BE2C (cell line): ENCODE results near the gene UBE2G2. TPM values are rescaled to one million over a fixed set of nuclear protein-coding genes. Genes with fewer than 3 reads are reported as not detected.

Experiments
- DNase-seq: peaks from one replicate; pipeline ENCODE4 v3.0.0-alpha.2; 2020
- H3K27me3 ChIP-seq: fragments of 250-450 bp; sonication (Bioruptor Pico); 2 replicates; pipeline ENCODE4 v1.5.1; 2020; ENCODE audit warnings: mild to moderate bottlenecking
- H3K36me3 ChIP-seq: fragments of 250-450 bp; sonication (Bioruptor Pico); 2 replicates; pipeline ENCODE4 v1.5.1; 2020; ENCODE audit warnings: mild to moderate bottlenecking
- H3K4me1 ChIP-seq: fragments of 250-450 bp; sonication (Bioruptor Pico); 2 replicates; pipeline ENCODE4 v1.5.1; 2020
- H3K4me3 ChIP-seq: 2 replicates; pipeline ENCODE4 v1.5.1; 2011; ENCODE audit warnings: low read depth, low read length
- H3K9me3 ChIP-seq: fragments of 250-450 bp; sonication (Bioruptor Pico); 2 replicates; pipeline ENCODE4 v1.5.1; 2020
- polyA plus RNA-seq: library from polyadenylated mRNA; unstranded; fragments of >200 nt; gene quantifications from one replicate; pipeline ENCODE4 v1.2.1, GENCODE V29; 2012; ENCODE audit warnings: low read depth, missing spikeins; ENCODE audit not compliant: insufficient read length, insufficient read depth
- TF ChIP-seq, protein P1 (sequence below): IDR thresholded peaks from 2 replicates; pipeline ENCODE4 v1.5.1; 2012; ENCODE audit warnings: mild to moderate bottlenecking, low read depth, low read length

Gene UBE2G2
- polyA plus RNA-seq: 194 TPM

DNA sequence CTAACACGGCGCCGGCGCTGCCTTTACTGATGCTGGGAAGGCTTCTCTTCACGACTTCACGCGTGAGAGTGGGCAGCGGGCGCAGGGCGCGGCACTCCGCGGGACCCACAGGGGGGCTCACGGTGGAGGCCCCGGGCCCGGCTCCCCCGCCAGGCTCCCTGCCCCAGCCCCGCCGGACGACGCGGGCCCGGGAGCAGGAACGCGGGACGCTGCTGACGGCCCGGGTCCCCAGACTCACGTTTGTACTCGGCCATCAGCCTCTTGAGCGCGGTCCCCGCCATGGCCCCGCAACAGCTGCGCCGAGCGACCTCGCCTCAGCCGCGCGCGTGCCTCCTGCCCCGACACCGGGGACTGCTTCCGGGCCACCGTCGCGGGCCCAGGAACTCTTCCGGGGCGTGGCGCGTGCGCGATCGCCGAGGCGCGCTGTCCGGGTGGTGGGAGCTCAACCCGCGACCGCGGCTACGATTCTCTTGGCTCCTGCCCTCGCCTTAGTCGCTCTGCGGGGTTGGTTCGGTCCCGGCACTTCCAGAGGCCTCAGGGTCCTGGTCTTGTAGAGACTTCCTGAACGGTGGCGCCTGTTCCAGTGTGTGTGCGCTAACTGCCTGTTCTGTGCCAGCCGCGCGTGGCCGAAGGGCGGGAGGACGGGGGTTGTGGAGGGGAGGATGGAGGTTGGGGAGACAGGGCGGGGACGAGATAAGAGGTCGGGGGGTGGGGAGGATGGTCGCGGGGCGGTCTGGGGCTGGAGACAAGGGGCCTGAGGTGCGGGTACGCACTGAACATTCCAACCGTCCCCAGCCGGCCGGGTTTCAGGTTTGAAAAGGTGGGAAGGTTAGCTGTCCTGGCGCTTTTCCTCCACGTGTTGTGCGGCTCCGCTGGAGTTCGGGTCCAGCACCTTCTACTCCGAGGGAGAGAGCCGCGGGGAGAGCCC, at the start of gene UBE2G2:
Gene UBE2G2, minus strand, starts transcription at position 353 of the 928 bp plus-strand sequence. Its CDS starts 72 bp downstream, at position 281.
- Histone ChIP-seq H3K4me1 (peaks cover 29% of the 10 kb centered on the region), H3K9me3 (no peaks in the 10 kb centered on the region), H3K4me3 (peak within 1 kb of the TSS; percentile 94), H3K27me3 (no peaks in the 10 kb centered on the region), H3K36me3 (peaks cover 57% of the 10 kb centered on the region)
- TF ChIP-seq, protein P1, sequence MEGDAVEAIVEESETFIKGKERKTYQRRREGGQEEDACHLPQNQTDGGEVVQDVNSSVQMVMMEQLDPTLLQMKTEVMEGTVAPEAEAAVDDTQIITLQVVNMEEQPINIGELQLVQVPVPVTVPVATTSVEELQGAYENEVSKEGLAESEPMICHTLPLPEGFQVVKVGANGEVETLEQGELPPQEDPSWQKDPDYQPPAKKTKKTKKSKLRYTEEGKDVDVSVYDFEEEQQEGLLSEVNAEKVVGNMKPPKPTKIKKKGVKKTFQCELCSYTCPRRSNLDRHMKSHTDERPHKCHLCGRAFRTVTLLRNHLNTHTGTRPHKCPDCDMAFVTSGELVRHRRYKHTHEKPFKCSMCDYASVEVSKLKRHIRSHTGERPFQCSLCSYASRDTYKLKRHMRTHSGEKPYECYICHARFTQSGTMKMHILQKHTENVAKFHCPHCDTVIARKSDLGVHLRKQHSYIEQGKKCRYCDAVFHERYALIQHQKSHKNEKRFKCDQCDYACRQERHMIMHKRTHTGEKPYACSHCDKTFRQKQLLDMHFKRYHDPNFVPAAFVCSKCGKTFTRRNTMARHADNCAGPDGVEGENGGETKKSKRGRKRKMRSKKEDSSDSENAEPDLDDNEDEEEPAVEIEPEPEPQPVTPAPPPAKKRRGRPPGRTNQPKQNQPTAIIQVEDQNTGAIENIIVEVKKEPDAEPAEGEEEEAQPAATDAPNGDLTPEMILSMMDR: no peak
- DNase-seq: peak; percentile 91

- no peak for DNase-seq
- H3K4me1 ChIP-seq: 0 out of 2 replicates have a peak, but pooled peaks cover 5% of the 10 kb centered on the region
- peaks cover 46% of the 10 kb centered on the region for H3K36me3 ChIP-seq
- no peak overlapping the region for H3K4me3 ChIP-seq
- TF ChIP-seq, protein P1: no peak
- no peaks in the 10 kb centered on the region for H3K27me3 ChIP-seq
- no peaks in the 10 kb centered on the region for H3K9me3 ChIP-seq
These were observed 49.5 kb upstream of the UBE2G2 start for GRCh38 chr21:44850905-44851657.

- no peak for DNase-seq
- 0 out of 2 replicates have a peak, but pooled peaks cover 5% of the 10 kb centered on the region for H3K4me1 ChIP-seq
These were observed 48.7 kb upstream of the UBE2G2 start for GRCh38 chr21:44850208-44850800.

DNA sequence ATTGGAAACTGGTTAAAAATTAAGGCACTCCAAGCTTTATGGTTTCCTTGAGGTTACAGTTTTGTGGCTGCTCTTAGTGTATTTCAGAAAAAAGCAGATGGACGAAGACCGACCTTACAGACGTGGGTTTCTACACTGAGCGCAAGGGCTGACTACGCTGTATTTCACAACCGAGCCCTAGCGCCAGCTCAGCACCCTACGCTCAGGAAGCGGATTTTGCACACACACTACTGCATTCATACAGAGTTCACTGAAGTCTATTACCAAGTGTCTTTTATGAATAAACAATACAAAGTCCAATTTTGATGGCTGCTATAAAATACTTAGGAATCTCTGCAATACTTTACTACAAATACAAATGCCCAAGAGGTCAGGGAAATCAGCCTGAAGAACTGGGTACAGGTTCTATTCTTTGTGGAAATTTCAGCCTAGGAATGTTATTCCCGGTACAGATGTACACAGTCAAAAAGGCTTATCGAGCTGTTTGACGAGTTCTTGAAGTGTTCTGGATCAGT, 48.1 kb upstream of the UBE2G2 start:
- Histone ChIP-seq H3K4me3 (no peak overlapping the region), H3K9me3 (no peaks in the 10 kb centered on the region), H3K36me3 (peaks cover 32% of the 10 kb centered on the region), H3K4me1 (0 out of 2 replicates have a peak, but pooled peaks cover 5% of the 10 kb centered on the region), H3K27me3 (no peaks in the 10 kb centered on the region)
- DNase-seq: no peak
- TF ChIP-seq, protein P1: no peak

More at GRCh38 chr21:44850208-44850800, 48.7 kb upstream of the UBE2G2 start:
- Histone ChIP-seq H3K27me3 (no peaks in the 10 kb centered on the region), H3K9me3 (no peaks in the 10 kb centered on the region), H3K36me3 (peaks cover 38% of the 10 kb centered on the region), H3K4me3 (no peak overlapping the region)
- TF ChIP-seq, protein P1: no peak

- Histone ChIP-seq H3K27me3 (no peaks in the 10 kb centered on the region), H3K36me3 (peaks cover 30% of the 10 kb centered on the region), H3K4me3 (no peak overlapping the region), H3K9me3 (no peaks in the 10 kb centered on the region), H3K4me1 (0 out of 2 replicates have a peak, but pooled peaks cover 5% of the 10 kb centered on the region)
- DNase-seq: no peak
- TF ChIP-seq, protein P1: no peak
These were observed 47.4 kb upstream of the UBE2G2 start for GRCh38 chr21:44848821-44849521.
